HEK293 (cell line): ENCODE results near the gene TOM1L2.

Source experiments
- CTCF ChIA-PET: fragments of 350-600 bp; formaldehyde crosslinking; extraction: SDS; loops from one replicate; lab custom pipeline; 2021; ENCODE audit warnings: antibody characterized with exemption; lab: Yijun Ruan, JAX
- POLR2A ChIA-PET: fragments of 300-600 bp; formaldehyde crosslinking; extraction: SDS; loops from one replicate; lab custom pipeline; 2020; ENCODE audit warnings: antibody characterized with exemption, inconsistent platforms; lab: Yijun Ruan, JAX
- H3K27ac ChIP-seq: fragments of 200-500 bp; sonication (Bioruptor generic); 2 replicates; pipeline ENCODE4 v1.5.1; 2014; ENCODE audit warnings: low read depth, low read length, control low read depth, inconsistent platforms; ENCODE audit errors: extremely low read depth
- H3K36me3 ChIP-seq, 2 experiments: fragments of 200-500 bp in 1 of 2; sonication (Bioruptor generic) in 1 of 2; 1 replicate in 1 of 2; 2 replicates in 1 of 2; pipeline ENCODE4 v1.5.1; 2014 to 2017; ENCODE audit warnings: inconsistent platforms in 2 of 2, low read length in 2 of 2; ENCODE audit not compliant: control insufficient read depth in 2 of 2, insufficient read depth in 1 of 2
- H3K4me1 ChIP-seq: fragments of 200-500 bp; sonication (Bioruptor generic); 2 replicates; pipeline ENCODE4 v1.5.1; 2014; ENCODE audit warnings: mild to moderate bottlenecking, low read length, inconsistent platforms; ENCODE audit not compliant: control insufficient read depth, insufficient read depth
- H3K4me3 ChIP-seq: 2 replicates; pipeline ENCODE4 v1.5.1; 2011; ENCODE audit warnings: low read depth, mild to moderate bottlenecking, control low read depth, low read length, moderate library complexity
- H3K9me3 ChIP-seq: fragments of 200-500 bp; sonication (Bioruptor generic); 2 replicates; pipeline ENCODE4 v1.5.1; 2014; ENCODE audit warnings: low read depth, low read length, inconsistent platforms; ENCODE audit not compliant: control insufficient read depth, insufficient read depth
- KLF17 ChIP-seq: fragments of 450-650 bp; formaldehyde crosslinking; IDR thresholded peaks from 2 replicates; pipeline ENCODE4 v1.5.1; 2016; ENCODE audit warnings: missing biosample characterization, missing genetic modification characterization
- KLF7 ChIP-seq: fragments of 450-650 bp; formaldehyde crosslinking; IDR thresholded peaks from 2 replicates; pipeline ENCODE4 v1.5.1; 2016; ENCODE audit warnings: missing biosample characterization, missing genetic modification characterization, borderline replicate concordance
- PBX3 ChIP-seq: sonication (generic); formaldehyde crosslinking; IDR thresholded peaks from 2 replicates; pipeline ENCODE4 v1.8.1; 2022; ENCODE audit warnings: mild to moderate bottlenecking, moderate library complexity, missing genetic modification reagents
- PRDM1 ChIP-seq: fragments of 450-650 bp; formaldehyde crosslinking; IDR thresholded peaks from 2 replicates; pipeline ENCODE4; 2016; ENCODE audit warnings: missing biosample characterization, missing genetic modification characterization
- ZBTB44 ChIP-seq: fragments of 450-650 bp; IDR thresholded peaks from 2 replicates; pipeline ENCODE4 v1.5.1; 2018; ENCODE audit warnings: missing biosample characterization, mild to moderate bottlenecking, missing genetic modification characterization
- ZFHX2 ChIP-seq: fragments of 450-650 bp; formaldehyde crosslinking; conservative IDR thresholded peaks from 2 replicates; pipeline ENCODE4 v1.5.1; 2016; ENCODE audit warnings: missing biosample characterization, missing genetic modification characterization
- ZFP37 ChIP-seq: fragments of 450-650 bp; formaldehyde crosslinking; IDR thresholded peaks from 2 replicates; pipeline ENCODE4 v1.5.1; 2016; ENCODE audit warnings: missing biosample characterization, missing genetic modification characterization
- ZNF10 ChIP-seq: fragments of 450-650 bp; formaldehyde crosslinking; IDR thresholded peaks from 2 replicates; pipeline ENCODE4 v1.5.1; 2017; ENCODE audit warnings: missing biosample characterization, missing genetic modification characterization
- ZNF157 ChIP-seq: fragments of 450-650 bp; formaldehyde crosslinking; IDR thresholded peaks from 2 replicates; pipeline ENCODE4 v1.5.1; 2016; ENCODE audit warnings: missing biosample characterization, missing genetic modification characterization
- ZNF394 ChIP-seq: fragments of 450-650 bp; formaldehyde crosslinking; IDR thresholded peaks from 2 replicates; pipeline ENCODE4 v1.5.1; 2016; ENCODE audit warnings: missing biosample characterization, missing genetic modification characterization, mild to moderate bottlenecking, moderate library complexity, borderline replicate concordance
- ZNF404 ChIP-seq: fragments of 450-650 bp; formaldehyde crosslinking; IDR thresholded peaks from 2 replicates; pipeline ENCODE4 v1.5.1; 2017; ENCODE audit warnings: missing biosample characterization, missing genetic modification characterization
- ZNF518A ChIP-seq: fragments of 450-650 bp; formaldehyde crosslinking; conservative IDR thresholded peaks from 2 replicates; pipeline ENCODE4 v1.5.1; 2016; ENCODE audit warnings: low read depth, missing biosample characterization, missing genetic modification characterization
- ZNF530 ChIP-seq: fragments of 450-650 bp; formaldehyde crosslinking; IDR thresholded peaks from 2 replicates; pipeline ENCODE4 v1.5.1; 2016; ENCODE audit warnings: low read depth, missing biosample characterization, missing genetic modification characterization
- ZNF707 ChIP-seq: fragments of 450-650 bp; formaldehyde crosslinking; IDR thresholded peaks from 2 replicates; pipeline ENCODE4 v1.5.1; 2016; ENCODE audit warnings: missing biosample characterization, missing genetic modification characterization

The TOM1L2 gene

DNA sequence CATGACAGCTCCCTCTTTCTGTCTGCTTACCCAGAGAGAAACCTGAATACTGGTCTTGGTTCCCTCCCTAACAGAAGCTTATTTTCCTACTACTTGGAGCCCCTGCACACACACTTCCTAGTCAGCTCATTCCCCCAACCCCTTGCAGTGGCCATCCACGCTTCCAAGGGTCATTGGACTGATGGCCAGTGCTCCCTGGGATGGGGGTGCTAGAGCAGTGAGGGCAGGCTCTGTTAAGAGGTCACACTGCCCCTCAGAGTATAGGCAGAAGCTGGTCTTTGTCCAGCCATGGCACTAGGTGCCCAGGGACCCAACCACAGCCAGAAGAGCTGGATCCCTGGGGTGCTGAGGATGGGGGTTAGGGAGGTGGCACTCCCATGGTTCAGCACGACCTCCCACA is 13.0 kb upstream of the TOM1L2 start:
- ChIA-PET POLR2A (interaction anchor here (0.9 to 2.6 kb wide), 2 partner anchors 13 to 147 kb away, joined by 3 to 8 read pairs; partner anchors contain the start of genes DRC3 and TOM1L2), CTCF (interaction anchor here (0.7 to 3.4 kb wide), 10 partner anchors 8 to 292 kb away, joined by 3 to 10 read pairs (median 4); partner anchors contain the start of gene DRC3)
- Histone ChIP-seq H3K9me3 (no peaks in the 10 kb centered on the region), H3K27ac (no peak overlapping the region)
- TF ChIP-seq PRDM1 (tag by site-specific recombination) (no peak), PBX3 (CRISPR knock-in tag) (no peak), ZNF518A (tag by site-specific recombination) (no peak), ZFHX2 (tag by site-specific recombination) (no peak), ZNF10 (tag by site-specific recombination) (no peak), KLF17 (tag by site-specific recombination) (no peak)
- TF ChIP-seq, all 188 proteins: peak for 0
- Histone ChIP-seq H3K36me3 (no peaks in the 10 kb centered on the region), H3K4me3 (no peak overlapping the region), H3K4me1 (no peaks in the 10 kb centered on the region)

DNA sequence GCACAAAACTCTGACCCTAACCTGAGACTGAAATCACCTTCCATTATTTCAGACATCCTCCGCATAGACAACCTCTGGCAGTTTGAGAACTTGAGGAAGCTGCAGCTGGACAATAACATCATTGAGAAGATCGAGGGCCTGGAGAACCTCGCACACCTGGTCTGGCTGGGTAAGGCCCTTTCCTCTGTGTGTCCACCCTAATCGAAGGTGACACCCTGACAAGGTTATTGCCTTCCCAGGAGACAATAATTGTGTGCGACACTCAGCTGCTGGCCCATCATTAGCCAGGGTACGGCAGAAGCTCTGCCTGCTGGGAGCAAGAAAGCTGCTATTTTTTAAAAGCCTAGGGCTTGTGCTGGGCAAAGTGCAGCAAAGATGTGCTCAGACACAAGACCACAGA is 11.6 kb upstream of the TOM1L2 start:
- Histone ChIP-seq H3K27ac (no peak overlapping the region), H3K4me3 (no peak overlapping the region), H3K9me3 (no peaks in the 10 kb centered on the region), H3K36me3 (no peaks in the 10 kb centered on the region), H3K4me1 (no peaks in the 10 kb centered on the region)
- TF ChIP-seq ZNF530 (tag by site-specific recombination) (no peak), KLF17 (tag by site-specific recombination) (no peak), ZFP37 (tag by site-specific recombination) (no peak), ZNF157 (tag by site-specific recombination) (no peak), KLF7 (tag by site-specific recombination) (no peak), ZBTB44 (no peak), ZNF707 (tag by site-specific recombination) (no peak), ZNF394 (tag by site-specific recombination) (no peak), ZNF404 (tag by site-specific recombination) (no peak)
- ChIA-PET CTCF (interaction anchor here (0.5 to 3.4 kb wide), 6 partner anchors 8 to 487 kb away, joined by 3 to 10 read pairs (median 6); no protein-coding TSS in a partner anchor), POLR2A (interaction anchor here (0.7 to 1.3 kb wide), 3 partner anchors 11 to 24 kb away, joined by 3 read pairs; partner anchors contain the start of genes DRC3 and TOM1L2)
